GM23248 (cell line): Measurements from ENCODE around the gene CCDC136.

Source experiments
- EZH2 ChIP-seq: fragments of 200-600 bp; sonication (generic); IDR thresholded peaks from 2 replicates; pipeline ENCODE4 v1.6.1; 2018; ENCODE audit warnings: antibody characterized with exemption, mild to moderate bottlenecking; ENCODE audit not compliant: insufficient read depth, poor library complexity, severe bottlenecking
- EZH2phosphoT487 ChIP-seq: fragments of 200-600 bp; sonication (generic); IDR thresholded peaks from 2 replicates; pipeline ENCODE4 v1.6.1; 2018; ENCODE audit warnings: antibody characterized with exemption, moderate library complexity, mild to moderate bottlenecking, low read depth; ENCODE audit not compliant: insufficient read depth

DNA sequence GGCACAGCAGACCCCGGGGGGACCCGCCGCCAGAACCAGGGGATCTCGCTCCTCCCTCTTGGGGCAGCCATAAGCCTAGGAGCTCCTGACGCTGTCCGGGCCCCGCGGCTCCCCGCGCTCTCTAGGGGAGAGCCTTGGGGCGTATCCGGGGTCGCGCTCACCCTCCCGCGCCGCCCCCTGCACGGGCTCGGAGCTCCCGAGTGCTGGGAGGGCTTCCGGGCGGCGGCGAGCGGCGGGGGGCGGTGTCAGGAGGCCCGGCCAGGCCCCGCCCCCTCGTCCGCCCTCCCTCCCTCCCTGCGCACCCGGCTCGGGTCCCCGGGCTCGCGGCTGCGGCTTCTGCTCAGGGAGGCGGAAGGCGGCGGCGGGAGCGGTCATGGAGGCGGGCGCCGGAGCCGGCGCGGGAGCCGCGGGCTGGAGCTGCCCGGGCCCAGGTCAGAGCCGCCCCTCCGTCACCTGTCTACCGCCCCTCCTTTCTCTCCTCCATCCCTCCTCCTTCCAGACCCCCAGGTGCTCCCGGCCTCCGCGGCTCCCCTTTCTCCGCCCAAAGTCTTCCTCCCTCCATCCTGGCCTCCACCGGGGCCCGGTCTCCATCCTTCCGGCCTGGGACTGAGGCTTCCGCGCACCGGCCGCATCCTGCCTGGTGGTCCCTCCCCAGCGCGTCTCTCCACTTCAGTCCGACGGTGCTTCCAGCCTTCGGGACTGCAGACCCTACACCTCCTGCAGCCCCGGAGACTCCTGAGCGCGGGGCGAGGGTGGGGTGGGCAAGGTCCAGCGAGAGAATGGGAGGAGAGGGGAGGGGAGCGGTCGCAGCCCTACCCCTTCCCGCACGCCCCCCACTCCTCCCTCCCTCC is at the start of gene CCDC136:
- no peak for TF ChIP-seq EZH2
- no peak for TF ChIP-seq EZH2phosphoT487
